Lower lobe of right lung (tissue), 2 donors: Measurements from ENCODE around the gene UNK. TPM values are rescaled to one million over a fixed set of nuclear protein-coding genes. Genes with fewer than 3 reads are reported as not detected.

Experiments used
- ATAC-seq, 2 donors: fragments of 200-7000 bp; cut with Tn5 transposase; one replicate each; pipeline ENCODE4 v1.9.1; 2020 to 2022; ENCODE audit warnings: mild to moderate bottlenecking in 2 of 2, moderate library complexity in 2 of 2
- DNase-seq: peaks from one replicate; pipeline ENCODE4 v3.0.0-alpha.2; 2020
- H3K27ac ChIP-seq: fragments of 200-600 bp; one replicate; pipeline ENCODE4 v1.8.0; 2022
- H3K27me3 ChIP-seq: fragments of 200-600 bp; one replicate; pipeline ENCODE4 v1.8.0; 2022; ENCODE audit warnings: low read depth
- H3K36me3 ChIP-seq: fragments of 200-600 bp; one replicate; pipeline ENCODE4 v1.8.0; 2022; ENCODE audit warnings: mild to moderate bottlenecking
- H3K4me1 ChIP-seq: fragments of 200-600 bp; one replicate; pipeline ENCODE4 v1.8.0; 2022
- H3K4me3 ChIP-seq: fragments of 200-600 bp; one replicate; pipeline ENCODE4 v1.8.0; 2022; ENCODE audit warnings: mild to moderate bottlenecking
- H3K9me3 ChIP-seq: fragments of 200-600 bp; one replicate; pipeline ENCODE4 v1.8.0; 2022
- intact Hi-C: fragments of 100-400 bp; cut with DNase I; formaldehyde crosslinking; loops from one replicate; pipeline ENCODE4 v1.11.0; 2022
- total RNA-seq: library from RNA; stranded (reverse); fragmentation: NEBNext Ultra II Directional; extraction: Animal tissue kit (Norgen Biotek cat#: 25700); gene quantifications from one replicate; pipeline ENCODE4 v1.2.1, GENCODE V29; 2021
- TF ChIP-seq, protein P1 (sequence below): fragments of 200-600 bp; IDR thresholded peaks from one replicate; pipeline ENCODE4 v1.8.0; 2022; ENCODE audit warnings: antibody characterized with exemption, mild to moderate bottlenecking
- donor health status: DM: no; HTN: yes; CAD: no; lungs with severe emphysema.

UNK gene
- total RNA-seq, 1 donor from 2014 or later: 31.1 TPM

DNA sequence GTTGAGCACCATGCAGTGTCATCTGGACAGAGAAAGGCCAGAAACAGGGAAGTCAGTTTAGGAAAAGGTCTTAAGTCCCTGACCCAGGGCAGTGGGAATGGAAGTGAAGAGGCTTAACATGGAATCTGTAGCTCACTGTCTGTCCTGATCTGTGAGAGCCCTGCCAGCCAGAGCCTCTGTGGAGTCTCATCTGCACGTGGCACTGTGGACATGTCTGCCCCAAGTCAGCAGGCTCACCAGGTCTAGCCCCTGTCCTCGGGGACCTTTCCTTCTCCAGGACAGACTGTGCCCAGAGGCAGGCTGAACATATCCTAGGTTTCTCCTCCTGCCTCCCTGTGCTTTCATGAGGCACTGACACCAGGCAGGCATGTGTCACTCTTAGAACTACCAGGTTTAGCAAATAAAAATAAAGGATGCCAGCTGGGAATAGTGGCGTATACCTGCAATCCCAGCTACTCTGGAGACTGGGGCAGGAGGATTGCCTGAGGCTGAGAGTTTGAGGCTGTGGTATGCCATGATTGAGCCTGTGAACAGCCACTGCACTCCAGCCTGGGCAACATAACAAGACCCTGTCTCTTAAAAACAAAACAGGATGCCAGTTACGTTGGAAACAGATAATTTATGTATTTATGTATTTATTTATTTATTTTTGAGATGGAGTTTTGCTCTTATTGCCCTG is 22.4 kb downstream of the UNK start:
- DNase-seq (peak; percentile 10), ATAC-seq (no peak)
- Histone ChIP-seq H3K27ac (no peak overlapping the region), H3K27me3 (no peaks in the 10 kb centered on the region), H3K9me3 (no peaks in the 10 kb centered on the region), H3K4me3 (no peak overlapping the region), H3K36me3 (peaks cover 31% of the 10 kb centered on the region), H3K4me1 (peaks cover 4% of the 10 kb centered on the region)
- intact Hi-C loops: no loop called here
- TF ChIP-seq, protein P1, sequence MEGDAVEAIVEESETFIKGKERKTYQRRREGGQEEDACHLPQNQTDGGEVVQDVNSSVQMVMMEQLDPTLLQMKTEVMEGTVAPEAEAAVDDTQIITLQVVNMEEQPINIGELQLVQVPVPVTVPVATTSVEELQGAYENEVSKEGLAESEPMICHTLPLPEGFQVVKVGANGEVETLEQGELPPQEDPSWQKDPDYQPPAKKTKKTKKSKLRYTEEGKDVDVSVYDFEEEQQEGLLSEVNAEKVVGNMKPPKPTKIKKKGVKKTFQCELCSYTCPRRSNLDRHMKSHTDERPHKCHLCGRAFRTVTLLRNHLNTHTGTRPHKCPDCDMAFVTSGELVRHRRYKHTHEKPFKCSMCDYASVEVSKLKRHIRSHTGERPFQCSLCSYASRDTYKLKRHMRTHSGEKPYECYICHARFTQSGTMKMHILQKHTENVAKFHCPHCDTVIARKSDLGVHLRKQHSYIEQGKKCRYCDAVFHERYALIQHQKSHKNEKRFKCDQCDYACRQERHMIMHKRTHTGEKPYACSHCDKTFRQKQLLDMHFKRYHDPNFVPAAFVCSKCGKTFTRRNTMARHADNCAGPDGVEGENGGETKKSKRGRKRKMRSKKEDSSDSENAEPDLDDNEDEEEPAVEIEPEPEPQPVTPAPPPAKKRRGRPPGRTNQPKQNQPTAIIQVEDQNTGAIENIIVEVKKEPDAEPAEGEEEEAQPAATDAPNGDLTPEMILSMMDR: no peak

DNA sequence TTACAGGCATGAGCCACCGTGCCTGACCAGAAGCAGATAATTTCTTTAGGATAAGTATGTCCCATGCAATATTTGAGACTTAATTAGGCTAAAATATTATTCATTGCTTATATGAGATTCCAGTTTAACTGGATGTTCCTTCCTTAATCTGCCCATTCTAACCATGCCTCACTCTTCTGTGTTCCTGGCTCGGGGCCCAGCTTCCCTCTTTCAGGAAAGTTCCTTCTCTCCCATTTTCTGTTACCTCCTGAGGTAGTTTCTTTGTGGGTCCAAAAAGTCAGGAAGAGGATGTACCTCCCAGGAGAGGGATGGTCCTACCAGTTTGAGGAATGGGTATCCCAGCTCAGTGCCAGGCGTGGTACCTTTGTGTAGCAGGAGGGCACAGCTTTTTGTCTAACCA is 23.3 kb downstream of the UNK start:
- intact Hi-C loops: no loop called here
- Histone ChIP-seq H3K36me3 (peaks cover 40% of the 10 kb centered on the region), H3K4me1 (peaks cover 4% of the 10 kb centered on the region), H3K27me3 (no peaks in the 10 kb centered on the region), H3K4me3 (no peak overlapping the region), H3K27ac (peak overlapping the region; percentile 6), H3K9me3 (no peaks in the 10 kb centered on the region)
- peak; percentile 10 for DNase-seq
- TF ChIP-seq, protein P1: no peak
- ATAC-seq: no peak

DNA sequence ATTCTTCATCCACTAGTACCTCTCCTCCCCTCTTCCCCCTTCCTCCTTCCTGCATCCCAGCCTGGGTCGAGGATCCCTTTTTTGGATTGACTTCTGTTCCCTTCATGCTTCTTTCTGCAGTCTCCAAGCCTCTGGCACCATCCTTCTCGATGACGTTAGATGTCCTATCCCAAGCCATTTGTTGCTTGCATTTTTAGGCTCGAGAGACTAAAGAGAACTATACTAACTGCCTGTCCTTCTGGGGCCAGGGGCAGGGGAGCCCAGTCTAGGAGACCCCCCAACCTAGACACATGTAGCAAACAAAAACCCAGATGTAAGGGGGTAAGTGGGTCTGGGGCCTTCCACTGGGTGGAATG is 23.9 kb downstream of the UNK start:
- intact Hi-C loops: no loop called here

DNA sequence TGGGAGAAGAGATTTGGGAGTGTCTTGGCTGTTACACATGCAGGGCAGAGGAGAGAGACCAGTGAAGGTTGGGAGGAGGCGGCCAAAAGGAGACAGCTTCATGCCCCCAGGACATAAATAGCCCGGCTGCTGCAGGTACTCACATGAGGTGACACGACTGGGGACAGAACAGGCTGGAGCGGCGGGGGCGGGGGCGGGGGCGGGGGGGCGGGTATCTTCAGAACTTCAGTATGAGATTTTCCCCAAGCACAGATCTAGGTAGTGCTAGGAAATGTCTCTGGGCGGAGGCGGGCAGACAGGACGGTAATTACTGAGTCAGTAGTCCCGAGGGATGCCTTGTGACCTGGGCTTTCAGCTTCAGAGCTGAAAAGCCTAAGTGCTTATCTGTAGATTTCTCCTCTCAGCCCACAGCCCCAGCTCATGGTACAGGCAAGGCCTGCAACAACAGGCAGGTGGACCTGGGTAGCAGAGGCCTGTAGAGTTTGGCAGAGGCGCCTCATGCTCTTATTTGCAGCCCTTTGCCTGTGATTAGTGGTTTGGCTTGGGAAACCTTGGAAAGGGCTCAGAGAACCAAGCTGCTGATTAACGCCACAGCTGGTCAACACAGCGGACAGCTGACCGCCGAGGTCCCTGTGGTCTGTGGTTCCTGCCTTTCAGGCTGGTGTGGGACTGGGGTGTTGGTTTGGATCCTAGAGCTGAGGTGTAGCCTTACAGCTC is 24.5 kb downstream of the UNK start:
- intact Hi-C loops: no loop called here
- H3K27ac ChIP-seq: no peak overlapping the region
- TF ChIP-seq, protein P1: no peak
- H3K4me3 ChIP-seq: no peak overlapping the region
- H3K4me1 ChIP-seq: peaks cover 4% of the 10 kb centered on the region
- DNase-seq (peak; percentile 41), ATAC-seq (peak in 1 of 2 donors; percentile 31)
- peaks cover 46% of the 10 kb centered on the region for H3K36me3 ChIP-seq
- no peaks in the 10 kb centered on the region for H3K27me3 ChIP-seq
- no peaks in the 10 kb centered on the region for H3K9me3 ChIP-seq

More for the DNA sequence above, 23.9 kb downstream of the UNK start:
- no peak overlapping the region for H3K4me3 ChIP-seq
- H3K27me3 ChIP-seq: no peaks in the 10 kb centered on the region
- DNase-seq (no peak), ATAC-seq (no peak)
- H3K4me1 ChIP-seq: peaks cover 4% of the 10 kb centered on the region
- TF ChIP-seq, protein P1: no peak
- H3K27ac ChIP-seq: peak overlapping the region; percentile 6
- peaks cover 41% of the 10 kb centered on the region for H3K36me3 ChIP-seq
- H3K9me3 ChIP-seq: no peaks in the 10 kb centered on the region

DNA sequence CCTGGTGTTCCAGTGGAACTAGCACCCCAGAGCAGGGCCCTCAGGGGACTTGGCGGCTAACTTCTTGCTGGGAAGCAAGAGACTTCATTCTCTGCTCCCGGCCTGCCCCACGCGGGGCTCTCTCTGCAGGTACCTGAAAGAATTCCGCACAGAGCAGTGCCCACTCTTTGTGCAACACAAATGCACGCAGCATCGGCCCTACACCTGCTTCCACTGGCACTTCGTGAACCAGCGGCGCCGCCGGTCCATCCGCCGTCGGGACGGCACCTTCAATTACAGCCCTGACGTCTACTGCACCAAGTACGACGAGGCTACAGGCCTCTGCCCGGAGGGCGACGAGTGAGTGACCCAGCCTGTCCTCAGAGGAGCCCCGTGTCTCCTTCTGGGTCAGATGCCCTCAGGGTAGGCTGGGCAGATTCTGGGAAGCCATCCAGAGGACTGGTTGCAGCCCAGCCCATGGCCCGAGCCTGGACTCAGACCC is 25.1 kb downstream of the UNK start:
- H3K36me3 ChIP-seq: peaks cover 52% of the 10 kb centered on the region
- TF ChIP-seq, protein P1: no peak
- H3K4me3 ChIP-seq: no peak overlapping the region
- no peak overlapping the region for H3K27ac ChIP-seq
- H3K4me1 ChIP-seq: peaks cover 4% of the 10 kb centered on the region
- no peak for ATAC-seq
- peak; percentile 37 for DNase-seq
- no peaks in the 10 kb centered on the region for H3K27me3 ChIP-seq
- H3K9me3 ChIP-seq: no peaks in the 10 kb centered on the region
- intact Hi-C loops: no loop called here
